ENCODE data around the gene AFAP1.

The AFAP1 gene

GRCh38 chr4:7710576-7711306, 228.9 kb downstream of the AFAP1 start:
- DNase-seq: no peak

DNA sequence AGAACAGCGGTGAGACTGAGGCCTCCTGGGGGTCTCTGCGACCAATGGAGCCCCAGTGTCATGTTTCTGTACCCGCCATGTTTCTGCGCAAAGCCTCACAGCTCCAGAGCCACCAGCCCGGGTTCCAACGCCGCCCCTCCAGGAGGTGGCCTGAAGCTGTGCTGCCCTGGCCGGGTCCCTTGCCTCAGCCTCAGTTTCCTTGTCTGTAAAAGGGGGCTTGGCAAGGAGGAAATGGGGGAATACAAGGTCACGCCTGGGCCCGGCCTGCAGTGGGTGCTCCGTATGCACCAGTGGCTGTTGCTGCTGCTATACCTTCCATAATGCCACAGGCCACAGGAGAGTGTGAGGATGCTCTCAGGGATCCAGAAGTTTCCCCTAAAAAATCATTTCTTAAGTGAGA, 229.5 kb downstream of the AFAP1 start:
- DNase-seq: no peak

DNA sequence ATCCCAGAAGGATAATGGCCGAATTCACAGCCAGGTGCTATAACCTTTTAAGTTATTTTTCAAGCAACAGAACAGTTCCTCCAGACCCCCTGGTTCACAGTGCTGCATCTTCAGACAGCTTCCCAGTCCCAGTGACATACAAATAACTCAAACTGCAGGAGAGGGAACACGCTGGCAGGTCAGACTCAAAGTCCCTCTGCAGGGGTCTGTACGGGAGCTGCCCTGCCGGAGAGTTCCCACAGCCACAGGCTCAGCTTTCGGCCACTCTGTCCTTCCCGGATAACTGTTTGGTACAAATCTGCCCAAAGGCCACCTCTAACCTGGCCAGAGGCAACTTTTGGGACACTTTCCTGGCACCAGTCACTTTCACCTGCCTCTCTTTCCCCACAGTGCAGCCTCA, 230.2 kb downstream of the AFAP1 start:
- no peak for DNase-seq

DNA sequence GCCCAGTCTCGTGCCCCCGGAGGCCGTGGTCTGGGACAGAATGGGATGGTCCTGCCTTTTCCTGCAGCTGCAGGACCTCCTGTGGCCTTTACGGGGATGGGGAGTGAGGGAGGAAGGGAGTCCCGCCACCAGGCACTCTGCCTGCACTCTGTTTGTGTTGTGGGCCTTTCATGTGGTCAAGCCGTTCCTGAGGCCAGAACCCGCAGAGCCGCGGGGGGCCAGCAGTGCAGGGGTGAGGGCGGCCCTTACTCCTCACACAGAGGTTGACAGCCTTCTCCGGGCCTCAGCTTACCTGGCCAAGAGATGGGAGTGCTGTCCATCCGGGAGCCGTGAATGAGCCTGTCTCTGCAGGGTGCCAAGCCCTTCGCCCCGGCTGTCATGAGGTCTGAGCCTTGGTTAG, 230.7 kb downstream of the AFAP1 start:
- DNase-seq: no peak

All from NCI-H1436 (cell line).